Activated T-helper 1 cell treated with anti-CD3 and anti-CD28 coated beads, Interleukin-12 subunit alpha, Interleukin-12 subunit beta, Interleukin-2, Interleukin-4 antibody, amounts not matched to agents 30 ng/mL and 10 ng/mL and 1 ng/mL, durations not matched to agents 14 hours and 24 hours and 36 hours (primary cell): Measurements from ENCODE around the gene TRAP1. TPM values are rescaled to one million over a fixed set of nuclear protein-coding genes. Genes with fewer than 3 reads are reported as not detected.

Experiments used
- DNase-seq: peaks from one replicate; pipeline ENCODE4 v3.0.0; 2021; ENCODE audit warnings: low spot score
- H3K27ac Mint-ChIP-seq: one replicate; pipeline ENCODE4 v1.8.0; 2021; ENCODE audit warnings: mild to moderate bottlenecking, mixed read lengths
- H3K27me3 Mint-ChIP-seq: one replicate; pipeline ENCODE4 v1.8.0; 2022; ENCODE audit warnings: mild to moderate bottlenecking, moderate library complexity, mixed read lengths; ENCODE audit not compliant: insufficient read depth
- H3K36me3 Mint-ChIP-seq: one replicate; pipeline ENCODE4 v1.8.0; 2021; ENCODE audit warnings: low read depth, mixed read lengths
- H3K4me1 Mint-ChIP-seq: one replicate; pipeline ENCODE4 v1.8.0; 2021; ENCODE audit warnings: low read depth, mixed read lengths
- H3K4me3 Mint-ChIP-seq: one replicate; pipeline ENCODE4 v1.8.0; 2021; ENCODE audit warnings: mild to moderate bottlenecking, moderate library complexity, mixed read lengths
- H3K9me3 Mint-ChIP-seq: one replicate; pipeline ENCODE4 v1.8.0; 2021; ENCODE audit warnings: mixed read lengths
- intact Hi-C: fragments of 100-400 bp; cut with micrococcal nuclease; formaldehyde crosslinking; loops from one replicate; pipeline ENCODE4 v1.15.1; 2024
- total RNA-seq: library from RNA; stranded (reverse); gene quantifications from 2 replicates; pipeline ENCODE4 v1.2.3, GENCODE V29; 2022

The TRAP1 gene
- total RNA-seq, 1 donor from 2014 or later = 353 TPM

DNA sequence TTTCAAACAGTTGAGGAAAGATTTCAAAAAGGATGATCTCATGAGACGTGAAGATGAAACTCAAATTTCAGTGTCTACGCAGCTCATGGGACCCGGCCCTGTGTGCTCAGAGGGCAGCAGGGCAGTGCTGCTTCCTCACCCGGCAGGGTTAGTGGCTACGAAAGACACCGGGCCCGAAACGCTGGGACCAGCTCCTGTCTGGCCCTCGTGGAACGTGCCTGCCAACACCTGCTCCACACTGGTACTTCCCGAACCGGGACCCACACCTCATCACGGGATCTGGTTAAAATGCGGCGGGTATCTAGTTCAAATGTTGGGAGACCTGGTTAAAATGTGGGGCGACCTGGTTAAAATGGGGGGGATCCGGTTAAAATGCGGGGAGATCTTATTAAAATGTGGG lies 44.1 kb downstream of the TRAP1 start:
- no peak for DNase-seq
- Mint-ChIP-seq H3K27ac (no peak overlapping the region), H3K36me3 (peaks cover 32% of the 10 kb centered on the region), H3K9me3 (no peaks in the 10 kb centered on the region), H3K4me3 (no peak overlapping the region), H3K4me1 (peaks cover 4% of the 10 kb centered on the region), H3K27me3 (no peaks in the 10 kb centered on the region)
- intact Hi-C loops = no loop called here

DNA sequence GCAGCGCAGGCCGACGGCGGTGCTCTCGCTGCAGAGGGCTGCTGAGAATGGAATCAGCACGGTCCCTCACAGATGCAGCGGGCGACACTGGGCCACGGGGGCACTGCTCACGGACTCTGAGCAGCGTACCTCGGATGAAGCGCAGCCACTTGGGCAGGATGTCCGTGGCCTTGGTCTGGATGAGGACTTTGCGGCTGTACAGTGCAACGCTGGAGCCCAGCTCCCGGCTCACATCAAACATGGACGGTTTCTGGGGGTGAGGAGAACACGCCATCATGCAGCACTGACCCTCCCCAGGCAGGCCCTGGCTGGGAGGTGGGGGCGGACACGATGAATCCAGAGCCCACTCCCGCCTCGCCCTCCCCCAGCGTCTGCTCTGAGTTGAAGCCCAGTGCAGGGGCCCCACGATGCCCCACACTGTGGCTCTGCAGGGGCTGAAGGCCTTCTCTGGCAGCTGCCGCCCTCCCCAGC lies 44.7 kb downstream of the TRAP1 start:
- intact Hi-C loops = no loop called here
- Mint-ChIP-seq H3K4me1 (peaks cover 4% of the 10 kb centered on the region), H3K9me3 (no peaks in the 10 kb centered on the region), H3K4me3 (no peak overlapping the region), H3K27me3 (no peaks in the 10 kb centered on the region), H3K27ac (no peak overlapping the region), H3K36me3 (peaks cover 29% of the 10 kb centered on the region)
- DNase-seq = no peak

DNA sequence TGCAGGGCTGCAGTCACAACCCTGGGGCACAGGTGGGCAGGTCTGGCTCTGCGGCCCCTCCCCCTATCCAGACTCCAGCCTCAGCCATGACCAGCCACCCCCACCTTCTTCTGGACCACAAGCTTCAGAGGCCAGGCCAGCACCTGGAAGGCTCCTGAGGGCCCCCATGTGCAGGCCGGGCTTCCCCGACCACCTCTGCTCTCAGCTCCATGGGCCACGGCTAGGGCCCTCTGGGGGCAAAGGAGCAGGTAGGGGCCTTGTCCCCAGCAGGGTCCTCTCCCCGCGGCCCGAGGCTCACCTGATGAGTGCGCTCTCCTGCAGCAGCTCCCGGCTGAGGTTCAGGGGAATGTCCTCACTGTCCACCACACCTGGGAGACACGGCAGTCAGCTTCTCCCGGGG lies 45.9 kb downstream of the TRAP1 start:
- intact Hi-C loops = no loop called here
- no peak for DNase-seq
- Mint-ChIP-seq H3K27me3 (no peaks in the 10 kb centered on the region), H3K27ac (no peak overlapping the region), H3K4me1 (peaks cover 6% of the 10 kb centered on the region), H3K36me3 (peaks cover 29% of the 10 kb centered on the region), H3K9me3 (no peaks in the 10 kb centered on the region), H3K4me3 (no peak overlapping the region)

DNA sequence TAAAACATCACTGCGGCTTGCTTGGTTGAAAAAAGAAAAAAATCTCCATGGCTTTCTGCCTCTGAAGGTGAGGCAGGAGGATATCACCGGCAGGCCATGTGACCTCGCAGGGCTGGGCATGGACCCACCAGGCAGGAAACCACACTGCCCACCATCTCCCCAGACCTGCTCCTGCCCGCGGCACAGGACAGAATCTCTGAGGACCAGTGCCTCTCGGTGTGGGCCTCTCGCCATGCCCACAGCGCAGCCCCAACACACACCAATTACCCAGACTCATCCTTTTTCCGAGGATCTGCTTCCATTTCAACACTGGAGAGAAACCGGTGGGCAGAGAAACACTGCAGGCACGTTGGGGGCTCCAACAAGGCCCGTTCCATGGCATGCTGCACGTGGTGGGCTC lies 46.6 kb downstream of the TRAP1 start:
- H3K27me3 Mint-ChIP-seq = no peaks in the 10 kb centered on the region
- H3K27ac Mint-ChIP-seq = no peak overlapping the region
- H3K4me3 Mint-ChIP-seq = no peak overlapping the region
- H3K9me3 Mint-ChIP-seq = no peaks in the 10 kb centered on the region
- peaks cover 32% of the 10 kb centered on the region for H3K36me3 Mint-ChIP-seq
- intact Hi-C loops = no loop called here
- DNase-seq = no peak
- H3K4me1 Mint-ChIP-seq = peaks cover 13% of the 10 kb centered on the region

DNA sequence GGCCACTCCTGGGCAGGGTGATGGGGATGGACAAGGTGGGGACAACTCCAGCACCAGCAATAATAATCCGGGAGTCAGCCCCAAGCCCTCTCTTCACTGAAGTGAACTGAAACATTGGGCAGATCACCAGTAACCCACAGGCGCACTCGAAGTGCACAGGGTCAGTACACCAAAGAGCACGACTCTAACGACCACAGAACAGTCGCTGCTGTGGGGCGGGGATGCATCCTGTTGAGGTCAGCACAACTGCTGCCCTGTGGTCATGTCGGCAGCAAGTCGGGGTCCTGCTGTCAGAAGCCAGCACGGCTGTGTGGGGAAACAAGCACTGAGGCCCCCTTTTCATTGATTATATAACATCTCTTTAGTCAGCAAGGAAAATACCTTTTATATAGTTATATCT lies 48.2 kb downstream of the TRAP1 start:
- H3K27ac Mint-ChIP-seq = no peak overlapping the region
- H3K4me1 Mint-ChIP-seq = peaks cover 18% of the 10 kb centered on the region
- peaks cover 37% of the 10 kb centered on the region for H3K36me3 Mint-ChIP-seq
- intact Hi-C loops = no loop called here
- no peaks in the 10 kb centered on the region for H3K27me3 Mint-ChIP-seq
- no peaks in the 10 kb centered on the region for H3K9me3 Mint-ChIP-seq
- no peak for DNase-seq
- H3K4me3 Mint-ChIP-seq = no peak overlapping the region

DNA sequence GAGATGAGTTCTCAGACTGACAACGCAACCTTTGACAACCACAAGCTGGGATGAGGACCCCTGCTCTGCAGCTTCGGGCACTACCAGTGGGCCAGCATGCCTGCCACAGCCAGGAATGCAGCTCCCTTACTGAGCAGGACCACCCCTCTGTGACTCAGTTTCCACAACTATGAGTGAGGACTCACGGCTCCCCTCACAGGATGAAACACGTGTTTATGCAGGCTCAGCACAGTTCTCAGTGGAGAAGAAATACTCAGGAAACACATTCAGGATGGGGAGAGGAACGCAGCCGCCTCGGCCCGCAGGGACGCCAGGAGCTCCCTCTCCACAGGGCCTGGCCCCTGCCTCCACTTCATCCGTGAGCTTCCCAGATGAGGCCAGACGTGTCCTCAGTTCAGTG lies 48.7 kb downstream of the TRAP1 start:
- Mint-ChIP-seq H3K4me1 (peaks cover 18% of the 10 kb centered on the region), H3K27ac (no peak overlapping the region), H3K27me3 (no peaks in the 10 kb centered on the region)

DNA sequence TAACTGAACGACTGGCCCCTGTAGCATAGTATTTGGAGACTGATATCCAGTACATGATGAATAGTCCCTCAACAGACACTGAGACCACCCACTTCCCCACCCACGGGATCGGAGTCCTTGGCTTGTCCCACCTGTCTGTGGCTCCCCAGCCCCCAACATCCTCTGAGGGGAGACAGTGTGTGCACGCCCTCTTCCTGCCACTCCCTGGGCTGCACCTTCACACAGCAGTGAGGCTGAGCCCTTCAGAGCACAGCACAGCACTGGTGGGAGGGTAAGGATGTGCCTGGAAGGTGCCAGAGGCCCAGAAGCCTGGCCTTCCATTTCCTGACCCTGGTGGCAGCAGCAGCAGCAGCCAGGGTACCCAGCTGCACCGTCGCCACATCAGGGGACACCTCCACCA lies 51.8 kb downstream of the TRAP1 start:
- H3K4me1 Mint-ChIP-seq = peaks cover 20% of the 10 kb centered on the region
- DNase-seq = no peak
- H3K4me3 Mint-ChIP-seq = no peak overlapping the region
- H3K36me3 Mint-ChIP-seq = peaks cover 40% of the 10 kb centered on the region
- H3K27me3 Mint-ChIP-seq = no peaks in the 10 kb centered on the region
- no peaks in the 10 kb centered on the region for H3K9me3 Mint-ChIP-seq
- intact Hi-C loops = no loop called here
- H3K27ac Mint-ChIP-seq = no peak overlapping the region

More for the DNA sequence above, 48.7 kb downstream of the TRAP1 start:
- no peak for DNase-seq
- Mint-ChIP-seq H3K4me3 (no peak overlapping the region), H3K9me3 (no peaks in the 10 kb centered on the region), H3K36me3 (peaks cover 36% of the 10 kb centered on the region)
- intact Hi-C loops = no loop called here

DNA sequence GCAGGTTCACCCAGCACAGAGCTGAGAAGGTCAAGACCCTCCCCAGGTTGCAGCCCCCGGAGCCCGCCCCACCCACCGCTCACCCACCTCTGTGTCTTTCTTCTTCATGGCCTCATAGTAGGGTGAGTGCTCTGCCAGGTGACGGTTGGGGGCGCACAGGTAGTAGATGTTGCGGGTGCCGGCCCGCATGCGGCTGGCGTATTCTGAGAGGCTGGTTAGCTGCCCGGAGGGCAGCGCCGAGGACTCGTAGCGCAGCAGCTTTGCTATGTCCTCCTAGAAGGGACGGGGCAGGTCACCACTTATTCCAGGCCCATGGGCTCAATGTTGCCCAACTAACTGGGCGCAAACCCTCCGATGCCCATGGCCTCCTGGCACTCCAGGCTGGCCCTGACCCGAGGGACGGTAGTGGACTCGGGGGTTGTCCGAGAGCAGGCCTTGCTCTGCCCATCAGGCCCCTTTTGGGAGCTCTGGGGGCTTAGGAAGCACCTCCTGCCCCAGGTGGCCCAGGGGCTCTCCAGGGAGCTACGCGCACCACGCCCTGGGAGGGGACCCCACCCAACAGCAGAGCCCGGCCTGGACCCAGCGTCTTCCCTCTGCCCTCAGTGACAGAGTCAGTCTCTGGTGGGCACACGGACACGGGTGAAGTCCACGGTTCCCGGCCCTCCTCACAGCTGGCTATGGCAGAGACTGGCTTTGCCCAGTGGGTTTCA lies 53.0 kb downstream of the TRAP1 start:
- Mint-ChIP-seq H3K9me3 (no peaks in the 10 kb centered on the region), H3K4me1 (peaks cover 25% of the 10 kb centered on the region), H3K27me3 (no peaks in the 10 kb centered on the region), H3K4me3 (no peak overlapping the region), H3K36me3 (peaks cover 43% of the 10 kb centered on the region), H3K27ac (peak overlapping the region; percentile 67)
- intact Hi-C loops = no loop called here
- no peak for DNase-seq

DNA sequence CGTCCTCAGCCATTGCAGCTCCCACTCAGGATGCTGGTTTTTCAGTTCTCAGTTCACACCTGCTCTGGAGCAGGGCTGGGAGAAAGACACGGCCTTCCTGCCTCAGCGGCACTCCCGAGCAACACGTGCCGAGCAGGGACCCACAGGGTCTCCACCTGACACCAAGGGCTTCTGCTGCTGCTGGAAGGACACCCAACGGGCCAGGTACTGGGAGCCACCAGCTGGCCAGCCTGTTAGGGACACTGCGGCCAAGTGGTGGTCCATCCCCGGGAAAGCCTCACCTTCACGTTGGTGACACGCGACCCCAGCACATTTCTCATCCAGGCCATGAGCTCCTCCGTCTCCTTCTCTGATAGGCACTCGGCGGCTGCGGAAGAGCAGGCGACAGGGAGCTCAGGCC lies 54.7 kb downstream of the TRAP1 start:
- intact Hi-C loops = no loop called here
- no peaks in the 10 kb centered on the region for H3K27me3 Mint-ChIP-seq
- peaks cover 30% of the 10 kb centered on the region for H3K4me1 Mint-ChIP-seq

DNA sequence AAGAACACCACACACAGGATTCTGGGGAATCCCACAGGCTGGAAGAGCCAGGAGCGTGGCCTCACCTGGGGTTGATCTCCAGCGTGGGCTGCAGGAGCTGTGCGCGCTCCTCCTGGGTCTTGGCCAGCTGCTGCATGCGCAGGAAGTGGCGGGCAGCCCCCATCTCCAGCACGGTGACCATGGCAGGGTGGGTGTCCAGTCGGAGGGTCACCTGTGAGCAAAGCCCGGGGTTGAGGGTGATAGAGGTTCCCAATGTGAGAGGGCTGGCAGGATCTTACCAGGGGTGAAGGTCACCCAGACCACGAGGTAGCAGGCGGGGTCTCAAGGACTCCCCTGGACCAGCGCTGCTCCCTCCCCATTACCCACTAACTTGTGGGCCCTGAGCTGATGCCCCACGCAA lies 55.4 kb downstream of the TRAP1 start:
- Mint-ChIP-seq H3K4me3 (no peak overlapping the region), H3K4me1 (peaks cover 30% of the 10 kb centered on the region), H3K36me3 (peaks cover 54% of the 10 kb centered on the region), H3K9me3 (no peaks in the 10 kb centered on the region), H3K27me3 (no peaks in the 10 kb centered on the region), H3K27ac (no peak overlapping the region)
- no peak for DNase-seq
- intact Hi-C loops = no loop called here

More for the DNA sequence above, 54.7 kb downstream of the TRAP1 start:
- Mint-ChIP-seq H3K9me3 (no peaks in the 10 kb centered on the region), H3K36me3 (peaks cover 50% of the 10 kb centered on the region), H3K4me3 (no peak overlapping the region), H3K27ac (no peak overlapping the region)
- DNase-seq = no peak

DNA sequence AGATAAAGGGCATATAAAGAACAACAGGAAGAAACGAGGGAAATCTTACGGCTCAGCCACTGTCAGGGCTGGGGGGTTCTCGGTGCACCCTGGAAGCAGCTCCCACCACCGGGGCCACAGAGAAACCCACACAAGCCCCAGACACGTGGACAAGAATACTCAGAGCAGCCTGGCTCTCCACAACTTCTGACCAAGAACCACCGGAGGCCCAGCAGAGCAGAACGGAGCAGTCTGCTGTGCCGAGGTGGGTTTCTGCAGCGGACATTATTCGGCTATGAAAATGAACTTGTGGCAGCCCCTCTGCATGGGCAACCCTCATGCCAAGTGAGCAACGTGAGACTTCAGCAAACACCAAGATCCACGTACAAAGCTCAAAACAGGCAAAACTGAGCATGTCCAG lies 56.0 kb downstream of the TRAP1 start:
- no peak overlapping the region for H3K27ac Mint-ChIP-seq

DNA sequence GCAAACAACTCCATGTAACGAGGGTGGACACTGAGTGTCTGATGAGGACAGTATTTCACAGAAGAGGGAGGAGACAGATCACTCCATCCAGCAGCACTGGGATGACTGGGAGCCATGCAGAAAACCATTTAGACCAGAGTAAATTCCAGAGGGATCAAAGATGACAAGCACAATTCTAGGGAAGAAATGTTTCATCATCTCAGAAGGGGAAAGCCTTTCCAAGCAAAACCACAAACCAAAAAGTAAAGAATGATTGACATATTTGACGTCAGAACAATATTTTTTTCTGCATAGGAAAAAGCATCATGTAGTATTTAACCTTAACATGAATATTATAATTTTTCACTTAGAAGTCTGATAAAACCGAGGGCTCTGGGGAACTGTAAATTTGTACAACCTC lies 58.1 kb downstream of the TRAP1 start:
- intact Hi-C loops = no loop called here
- no peaks in the 10 kb centered on the region for H3K27me3 Mint-ChIP-seq
- H3K27ac Mint-ChIP-seq = peak overlapping the region; percentile 41
- no peak overlapping the region for H3K4me3 Mint-ChIP-seq
- H3K9me3 Mint-ChIP-seq = no peaks in the 10 kb centered on the region
- no peak for DNase-seq
- H3K4me1 Mint-ChIP-seq = peaks cover 16% of the 10 kb centered on the region
- H3K36me3 Mint-ChIP-seq = peaks cover 39% of the 10 kb centered on the region

More for the DNA sequence above, 56.0 kb downstream of the TRAP1 start:
- no peak overlapping the region for H3K4me3 Mint-ChIP-seq
- H3K36me3 Mint-ChIP-seq = peaks cover 53% of the 10 kb centered on the region
- intact Hi-C loops = no loop called here
- DNase-seq = no peak
- H3K4me1 Mint-ChIP-seq = peaks cover 28% of the 10 kb centered on the region
- no peaks in the 10 kb centered on the region for H3K9me3 Mint-ChIP-seq
- H3K27me3 Mint-ChIP-seq = no peaks in the 10 kb centered on the region

DNA sequence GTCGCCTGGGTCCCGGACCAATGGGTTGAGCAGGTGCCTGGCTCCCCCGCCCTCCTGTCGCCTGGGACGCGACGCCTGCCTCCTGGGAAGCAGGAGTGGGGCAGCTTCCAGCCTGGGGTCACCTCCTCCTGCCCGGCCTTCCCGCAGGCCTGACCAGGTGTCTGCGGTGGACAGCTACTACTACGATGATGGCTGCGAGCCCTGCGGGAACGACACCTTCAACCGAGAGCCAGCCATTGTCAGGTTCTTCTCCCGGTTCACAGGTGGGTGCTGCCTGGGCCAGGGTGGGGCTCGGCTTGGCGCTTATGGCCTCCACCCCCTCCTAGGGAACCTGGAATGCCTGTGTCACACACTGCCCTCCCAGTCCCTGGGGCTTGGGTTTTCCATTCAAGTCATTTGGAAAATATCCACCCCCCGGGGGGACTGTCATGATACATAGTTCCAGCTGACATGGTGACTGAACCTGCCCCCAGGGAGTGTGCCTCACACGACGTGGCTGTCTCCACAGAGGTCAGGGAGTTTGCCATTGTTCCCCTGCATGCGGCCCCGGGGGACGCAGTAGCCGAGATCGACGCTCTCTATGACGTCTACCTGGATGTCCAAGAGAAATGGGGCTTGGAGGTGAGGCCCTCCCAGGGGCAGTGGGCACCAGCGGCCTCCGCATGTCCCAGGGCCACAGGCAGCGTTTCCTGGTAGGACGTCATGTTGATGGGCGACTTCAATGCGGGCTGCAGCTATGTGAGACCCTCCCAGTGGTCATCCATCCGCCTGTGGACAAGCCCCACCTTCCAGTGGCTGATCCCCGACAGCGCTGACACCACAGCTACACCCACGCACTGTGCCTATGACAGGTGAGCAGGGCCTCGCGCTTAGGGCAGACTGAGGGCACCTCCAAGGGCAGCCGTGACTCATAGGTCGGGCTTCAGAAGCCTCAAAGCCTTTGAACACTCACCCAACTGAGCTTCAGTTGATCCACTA lies 60.5 kb downstream of the TRAP1 start:
- Mint-ChIP-seq H3K9me3 (no peaks in the 10 kb centered on the region), H3K27me3 (no peaks in the 10 kb centered on the region), H3K4me3 (no peak overlapping the region), H3K36me3 (peaks cover 30% of the 10 kb centered on the region), H3K27ac (no peak overlapping the region), H3K4me1 (peaks cover 16% of the 10 kb centered on the region)
- no peak for DNase-seq
- intact Hi-C loops = no loop called here
